Measurements from ENCODE around the gene DLG5. TPM values are rescaled to one million over a fixed set of nuclear protein-coding genes. Genes with fewer than 3 reads are reported as not detected.
A peak's percentile ranks its signal among the peaks of the same experiment; 100 is the strongest.

Gene DLG5
- total RNA-seq, 1 experiment from 2014 or later, result 127 TPM

DNA sequence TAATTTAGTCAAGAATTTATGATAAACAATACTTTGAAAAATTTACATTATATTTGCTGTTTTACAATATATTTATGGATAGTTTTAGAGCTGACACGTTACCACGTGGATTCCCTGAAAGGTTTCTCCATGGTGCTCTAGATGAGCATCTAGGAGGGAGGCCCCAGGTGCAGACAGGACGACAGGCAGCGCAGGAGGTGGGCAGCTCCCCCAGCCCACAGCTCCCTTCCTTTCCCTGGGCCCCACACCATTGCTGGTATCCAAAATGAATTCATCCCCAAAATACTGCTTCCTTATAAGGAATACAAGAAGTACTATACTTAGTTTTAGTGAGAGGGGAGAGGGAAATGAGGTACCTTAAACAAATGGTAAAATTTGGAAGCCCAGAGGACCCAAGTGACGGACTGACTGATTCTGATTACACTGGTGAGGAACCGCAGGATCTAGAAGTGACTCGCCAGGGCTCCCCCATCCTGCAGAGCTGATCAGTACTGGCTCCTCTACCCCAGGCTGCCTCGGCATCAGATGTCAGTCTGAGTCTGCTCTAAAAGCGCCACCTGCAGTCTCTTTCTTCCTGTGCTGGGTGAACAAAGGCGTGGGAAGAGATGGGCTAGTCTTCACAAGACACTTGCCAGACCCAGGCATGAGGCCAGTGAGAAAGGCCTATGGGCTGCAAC lies 89.2 kb downstream of the DLG5 start:
- CTCF ChIA-PET, result interaction anchor here (0.6 to 1.1 kb wide), 3 partner anchors 14 to 141 kb away, joined by 3 read pairs; no protein-coding TSS in a partner anchor
- TF ChIP-seq, protein P1, sequence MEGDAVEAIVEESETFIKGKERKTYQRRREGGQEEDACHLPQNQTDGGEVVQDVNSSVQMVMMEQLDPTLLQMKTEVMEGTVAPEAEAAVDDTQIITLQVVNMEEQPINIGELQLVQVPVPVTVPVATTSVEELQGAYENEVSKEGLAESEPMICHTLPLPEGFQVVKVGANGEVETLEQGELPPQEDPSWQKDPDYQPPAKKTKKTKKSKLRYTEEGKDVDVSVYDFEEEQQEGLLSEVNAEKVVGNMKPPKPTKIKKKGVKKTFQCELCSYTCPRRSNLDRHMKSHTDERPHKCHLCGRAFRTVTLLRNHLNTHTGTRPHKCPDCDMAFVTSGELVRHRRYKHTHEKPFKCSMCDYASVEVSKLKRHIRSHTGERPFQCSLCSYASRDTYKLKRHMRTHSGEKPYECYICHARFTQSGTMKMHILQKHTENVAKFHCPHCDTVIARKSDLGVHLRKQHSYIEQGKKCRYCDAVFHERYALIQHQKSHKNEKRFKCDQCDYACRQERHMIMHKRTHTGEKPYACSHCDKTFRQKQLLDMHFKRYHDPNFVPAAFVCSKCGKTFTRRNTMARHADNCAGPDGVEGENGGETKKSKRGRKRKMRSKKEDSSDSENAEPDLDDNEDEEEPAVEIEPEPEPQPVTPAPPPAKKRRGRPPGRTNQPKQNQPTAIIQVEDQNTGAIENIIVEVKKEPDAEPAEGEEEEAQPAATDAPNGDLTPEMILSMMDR (IDR thresholded peaks at IDR 0.05; ENCODE audit: unreplicated experiment), result no peak
- Mint-ChIP-seq H3K27me3 (ENCODE audit: insufficient read depth, unreplicated experiment) (no peaks in the 10 kb centered on the region), H3K9me3 (ENCODE audit: unreplicated experiment) (no peaks in the 10 kb centered on the region), H3K4me3 (ENCODE audit: unreplicated experiment) (no peak overlapping the region), H3K36me3 (ENCODE audit: insufficient read depth, unreplicated experiment) (peaks cover 100% of the 10 kb centered on the region), H3K27ac (ENCODE audit: low read depth, unreplicated experiment) (peak overlapping the region; percentile 73), H3K4me1 (ENCODE audit: insufficient read depth, unreplicated experiment) (peaks cover 10% of the 10 kb centered on the region)
- peak; percentile 39 for DNase-seq (ENCODE audit: unreplicated experiment)
- POLR2A ChIA-PET, result interaction anchor here (1.2 to 1.5 kb wide), 2 partner anchors 18 to 33 kb away, joined by 3 to 4 read pairs; no protein-coding TSS in a partner anchor
- no TSS peak for BruUV-seq (replicated peaks)
- intact Hi-C loops (cut with micrococcal nuclease), result no loop called here

DNA sequence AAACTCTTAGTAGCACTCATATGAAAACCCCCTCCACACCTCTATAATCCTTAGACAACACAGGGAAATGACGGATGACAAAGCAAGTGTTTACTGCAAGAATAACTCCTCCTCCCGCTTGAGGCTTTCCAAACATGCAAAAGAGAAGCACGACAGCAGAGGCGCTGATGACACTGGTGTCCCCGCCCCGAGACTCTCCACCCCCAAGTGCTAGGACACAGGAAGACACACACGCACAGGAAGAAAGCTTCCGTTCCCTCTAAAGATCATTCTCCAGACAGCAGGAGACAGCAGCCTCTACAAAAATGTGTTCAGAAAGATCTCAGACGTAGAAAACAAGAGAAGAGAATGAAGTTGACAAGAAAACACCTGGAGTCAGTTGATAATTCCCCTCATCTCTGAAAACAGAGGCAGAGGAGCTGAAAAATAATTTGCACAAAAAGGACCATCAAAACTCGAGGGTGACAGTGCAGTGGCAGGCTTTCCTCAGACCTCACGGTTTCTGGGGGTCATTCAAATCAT lies 90.2 kb downstream of the DLG5 start:
- TF ChIP-seq, protein P1 (IDR thresholded peaks at IDR 0.05; ENCODE audit: unreplicated experiment), result no peak
- no peaks in the 10 kb centered on the region for H3K9me3 Mint-ChIP-seq (ENCODE audit: unreplicated experiment)
- peak overlapping the region; percentile 61 for H3K27ac Mint-ChIP-seq (ENCODE audit: low read depth, unreplicated experiment)
- H3K36me3 Mint-ChIP-seq (ENCODE audit: insufficient read depth, unreplicated experiment), result peaks cover 100% of the 10 kb centered on the region
- intact Hi-C loops (cut with micrococcal nuclease), result no loop called here
- no peaks in the 10 kb centered on the region for H3K27me3 Mint-ChIP-seq (ENCODE audit: insufficient read depth, unreplicated experiment)
- DNase-seq (ENCODE audit: unreplicated experiment), result no peak
- ChIA-PET CTCF (interaction anchor here (0.5 to 1.1 kb wide), 3 partner anchors 24 to 669 kb away, joined by 3 read pairs; no protein-coding TSS in a partner anchor), POLR2A (interaction anchor here (0.8 to 1.5 kb wide), 5 partner anchors 12 to 113 kb away, joined by 3 to 4 read pairs (median 3); no protein-coding TSS in a partner anchor)
- H3K4me3 Mint-ChIP-seq (ENCODE audit: unreplicated experiment), result no peak overlapping the region
- peaks cover 10% of the 10 kb centered on the region for H3K4me1 Mint-ChIP-seq (ENCODE audit: insufficient read depth, unreplicated experiment)
- no TSS peak for BruUV-seq (replicated peaks)

DNA sequence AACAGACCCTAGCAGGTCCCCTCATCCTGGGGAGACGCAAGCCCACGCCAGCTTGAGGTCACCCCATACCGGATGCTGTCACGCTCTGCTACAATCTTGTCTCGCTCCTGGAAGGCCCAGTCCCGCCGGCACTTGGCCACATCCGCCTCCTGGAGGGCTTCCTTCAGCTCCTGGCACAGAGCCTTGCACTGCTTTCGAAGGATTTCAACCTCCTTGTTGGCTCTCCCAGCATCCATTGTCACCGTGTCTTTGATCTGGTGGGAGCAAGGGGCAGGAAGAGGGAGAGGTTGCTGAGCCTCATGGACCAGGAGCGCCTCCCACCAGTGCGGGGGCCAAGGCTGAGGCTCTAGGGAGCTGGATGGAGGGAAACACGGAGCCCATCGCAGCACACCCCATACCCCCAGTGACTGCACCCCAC lies 90.9 kb downstream of the DLG5 start:
- TF ChIP-seq, protein P1 (IDR thresholded peaks at IDR 0.05; ENCODE audit: unreplicated experiment), result no peak
- ChIA-PET POLR2A (interaction anchor here (0.9 to 1.1 kb wide), 2 partner anchors 11 to 37 kb away, joined by 3 read pairs; no protein-coding TSS in a partner anchor), CTCF (interaction anchor here (0.6 to 1.4 kb wide), 3 partner anchors 12 to 181 kb away, joined by 3 read pairs; no protein-coding TSS in a partner anchor)
- BruUV-seq (replicated peaks), result no TSS peak
- H3K4me1 Mint-ChIP-seq (ENCODE audit: insufficient read depth, unreplicated experiment), result peaks cover 10% of the 10 kb centered on the region
- no peaks in the 10 kb centered on the region for H3K27me3 Mint-ChIP-seq (ENCODE audit: insufficient read depth, unreplicated experiment)
- peak overlapping the region; percentile 87 for H3K27ac Mint-ChIP-seq (ENCODE audit: low read depth, unreplicated experiment)
- intact Hi-C loops (cut with micrococcal nuclease), result no loop called here
- H3K4me3 Mint-ChIP-seq (ENCODE audit: unreplicated experiment), result no peak overlapping the region
- DNase-seq (ENCODE audit: unreplicated experiment), result no peak
- H3K36me3 Mint-ChIP-seq (ENCODE audit: insufficient read depth, unreplicated experiment), result peaks cover 100% of the 10 kb centered on the region
- H3K9me3 Mint-ChIP-seq (ENCODE audit: unreplicated experiment), result no peaks in the 10 kb centered on the region

DNA sequence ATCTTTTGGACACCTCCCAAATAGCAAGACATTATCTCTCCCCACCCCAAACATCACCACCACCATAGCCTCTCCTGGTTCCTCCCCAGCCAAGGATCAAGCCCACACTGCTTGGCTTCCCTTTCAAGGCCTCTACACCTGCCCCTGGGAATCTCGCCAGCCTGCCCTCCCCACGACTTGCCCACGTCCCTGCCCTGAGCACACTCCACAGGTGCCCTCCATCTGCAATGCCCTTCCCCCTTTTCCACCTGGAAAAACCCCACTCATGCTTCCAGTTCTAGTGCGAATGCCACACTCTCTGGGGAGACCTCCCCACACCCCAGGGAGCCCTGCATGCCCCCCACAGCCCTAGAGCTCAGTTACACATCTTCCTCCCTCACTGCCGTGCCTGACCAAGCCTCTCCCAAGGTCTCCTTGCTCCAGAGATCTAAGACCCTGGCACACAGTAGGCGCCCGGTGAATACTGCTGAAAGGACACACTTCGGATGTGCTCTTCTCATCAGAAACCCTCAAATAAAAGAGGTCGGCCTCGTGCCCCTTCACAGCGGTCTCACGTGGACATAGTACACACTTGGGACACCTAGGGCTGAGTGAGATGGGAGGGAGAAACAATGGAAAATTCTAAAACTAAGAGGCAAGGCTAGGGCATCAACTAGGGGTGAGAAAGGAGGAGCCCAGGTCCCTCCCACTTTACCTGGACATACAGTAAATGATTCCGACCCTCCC lies 91.4 kb downstream of the DLG5 start:
- Mint-ChIP-seq H3K27me3 (ENCODE audit: insufficient read depth, unreplicated experiment) (no peaks in the 10 kb centered on the region), H3K4me3 (ENCODE audit: unreplicated experiment) (no peak overlapping the region), H3K4me1 (ENCODE audit: insufficient read depth, unreplicated experiment) (peaks cover 10% of the 10 kb centered on the region), H3K9me3 (ENCODE audit: unreplicated experiment) (no peaks in the 10 kb centered on the region), H3K36me3 (ENCODE audit: insufficient read depth, unreplicated experiment) (peaks cover 100% of the 10 kb centered on the region), H3K27ac (ENCODE audit: low read depth, unreplicated experiment) (peak overlapping the region; percentile 87)
- POLR2A ChIA-PET, result no interaction called here
- BruUV-seq (replicated peaks), result no TSS peak
- intact Hi-C loops (cut with micrococcal nuclease), result no loop called here
- TF ChIP-seq, protein P1 (IDR thresholded peaks at IDR 0.05; ENCODE audit: unreplicated experiment), result no peak
- DNase-seq (ENCODE audit: unreplicated experiment), result no peak
- CTCF ChIA-PET, result interaction anchor here (0.6 to 1.4 kb wide), 3 partner anchors 12 to 182 kb away, joined by 3 read pairs; no protein-coding TSS in a partner anchor

Measured in MCF 10A (cell line).